NAMALWA (cell line): ENCODE results near the gene THSD4.
"Not testable (repeated sequence)": the region's sequence is repeated elsewhere in the genome, so short reads cannot be mapped to it uniquely, and the experiment has no call there.

ENCODE experiments used
- DNase-seq: peaks from one replicate; pipeline ENCODE4 v3.0.0-alpha.2; 2015; ENCODE audit warnings: low spot score

THSD4 gene

DNA sequence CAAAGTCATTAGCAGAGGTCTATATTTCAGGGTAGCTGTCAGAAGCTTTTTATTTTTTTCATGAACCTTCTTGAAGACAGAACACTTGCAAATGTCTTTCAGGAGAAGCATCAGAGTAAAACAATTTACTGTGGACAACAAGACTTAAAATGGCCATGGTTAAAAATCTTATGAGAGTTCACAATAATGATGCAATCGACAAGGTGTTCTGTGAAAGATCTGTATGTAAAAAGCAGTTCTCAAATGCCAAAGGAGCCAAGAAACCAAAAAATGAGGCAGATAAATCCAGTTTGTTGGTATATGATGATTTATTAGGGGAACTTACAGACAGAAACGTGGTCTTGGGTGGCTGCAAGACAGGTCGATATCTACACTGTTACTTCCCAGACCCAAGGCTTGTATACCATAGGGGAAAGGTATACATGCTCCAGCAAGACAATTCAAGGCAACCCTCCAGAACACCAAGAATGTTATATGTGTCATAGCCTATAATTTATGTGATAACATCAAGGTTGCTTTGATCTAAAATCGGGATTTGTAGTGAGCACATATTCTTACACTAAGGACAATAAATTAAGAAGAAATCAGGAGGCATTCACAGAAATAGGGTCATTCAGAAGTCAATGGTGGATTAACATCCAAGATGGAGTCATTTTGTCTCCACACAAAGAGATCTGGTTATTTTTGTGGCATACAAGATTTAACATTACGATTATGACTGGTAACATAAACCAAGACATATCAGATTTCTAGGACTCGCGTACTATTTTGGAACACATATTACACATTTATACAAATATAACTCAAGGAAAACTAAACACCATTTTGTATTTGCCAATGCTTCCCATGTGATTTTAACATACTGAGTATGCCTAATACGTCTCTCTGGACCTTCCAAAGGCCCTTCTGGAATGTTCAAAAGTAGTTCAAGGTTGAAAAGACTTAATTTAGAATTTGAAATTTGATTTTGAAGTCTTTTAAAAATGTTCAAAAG lies 316.4 kb downstream of the THSD4 start:
- no peak for DNase-seq

DNA sequence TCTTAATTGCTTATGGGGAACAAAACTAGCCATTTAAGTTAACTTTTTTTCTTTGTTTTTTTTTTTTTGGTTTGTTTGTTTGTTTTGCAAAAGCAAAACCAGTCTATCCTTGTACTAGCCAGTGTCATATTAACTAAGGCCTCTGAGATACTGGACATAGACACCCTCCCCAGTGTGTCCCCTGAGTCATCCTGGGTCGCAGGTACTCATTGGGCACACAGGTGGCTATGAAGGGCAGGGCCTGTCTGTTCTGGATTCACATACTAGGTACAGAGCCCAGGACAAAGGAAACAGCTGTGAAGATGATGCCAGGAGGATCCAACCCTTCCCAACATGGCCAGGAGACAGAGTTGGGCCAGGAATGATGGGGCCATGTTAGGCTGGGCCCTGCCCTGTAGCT lies 318.1 kb downstream of the THSD4 start:
- no peak for DNase-seq

DNA sequence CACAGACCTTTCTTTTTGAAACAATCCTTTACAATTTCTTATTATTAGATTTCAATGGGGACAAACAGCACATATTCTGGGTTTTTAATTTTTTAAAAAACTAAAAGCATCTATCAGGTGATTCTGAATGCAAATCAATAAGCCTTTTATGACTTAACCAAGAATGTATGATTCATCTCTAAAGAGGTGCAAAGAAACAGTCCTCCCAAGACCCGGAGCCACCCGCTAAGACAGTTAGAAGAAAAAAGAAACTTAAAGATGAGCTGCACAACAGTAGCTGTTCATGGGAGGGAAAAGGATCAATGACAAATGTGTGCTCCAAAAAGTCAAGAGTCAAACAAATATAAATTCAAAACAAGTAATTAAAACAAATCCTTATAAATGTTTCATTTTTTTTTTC lies 319.5 kb downstream of the THSD4 start:
- no peak for DNase-seq

DNA sequence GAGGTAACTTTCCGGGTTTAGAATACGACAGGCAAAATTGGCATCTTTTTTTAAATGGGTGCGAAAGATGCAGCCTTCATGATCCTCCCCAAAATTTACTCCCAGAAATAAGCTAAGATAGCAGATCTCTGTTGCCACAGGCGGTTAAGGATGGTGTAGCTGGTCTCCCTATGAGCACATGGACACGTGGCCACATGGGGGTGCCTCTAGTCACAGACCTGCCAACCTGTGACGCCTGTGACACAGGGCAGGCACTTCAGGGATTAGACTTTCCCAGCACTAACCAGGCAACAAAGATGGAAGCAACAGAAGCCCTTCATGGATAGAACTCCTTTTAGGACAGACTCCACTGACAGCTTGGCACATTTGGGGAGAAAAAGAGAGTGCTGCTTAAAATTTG lies 320.3 kb downstream of the THSD4 start:
- no peak for DNase-seq

DNA sequence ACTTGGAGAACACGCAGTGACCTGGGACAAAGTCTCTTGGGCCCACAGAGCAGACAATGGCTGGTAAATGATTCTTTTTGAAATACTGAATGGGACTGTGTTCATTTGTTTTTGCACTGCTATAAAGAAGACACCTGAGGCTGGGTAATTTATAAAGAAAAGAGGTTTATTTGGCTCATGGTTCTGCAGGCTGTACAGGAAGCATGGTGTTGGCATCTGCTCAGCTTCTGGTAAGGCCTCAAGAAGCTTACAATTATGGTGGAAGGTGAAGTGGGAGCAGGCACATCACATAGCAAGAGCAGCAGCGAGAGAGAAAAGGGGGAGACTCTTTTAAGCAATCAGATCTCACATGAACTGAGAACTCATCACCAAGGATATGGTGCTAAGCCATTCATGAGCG lies 321.6 kb downstream of the THSD4 start:
- DNase-seq: no peak

DNA sequence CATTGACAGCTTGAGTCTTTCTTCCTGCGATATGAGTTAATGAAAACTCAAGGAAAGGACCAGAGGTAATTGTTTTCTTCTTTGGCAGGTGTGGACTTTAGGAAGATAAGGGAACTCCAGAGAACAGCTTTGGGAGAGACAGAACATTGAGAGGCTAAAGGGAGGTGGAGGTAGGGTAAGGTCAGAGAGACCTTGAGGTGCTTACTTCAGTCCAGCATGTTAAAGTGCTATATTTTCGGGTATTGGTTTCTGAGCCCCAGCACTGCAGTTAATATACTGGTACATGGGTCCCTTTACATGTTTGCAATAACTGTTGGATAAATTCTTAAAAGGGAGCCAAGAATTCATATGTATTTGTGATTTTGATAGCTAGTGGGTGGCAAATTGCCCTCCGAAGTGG lies 322.1 kb downstream of the THSD4 start:
- no peak for DNase-seq

DNA sequence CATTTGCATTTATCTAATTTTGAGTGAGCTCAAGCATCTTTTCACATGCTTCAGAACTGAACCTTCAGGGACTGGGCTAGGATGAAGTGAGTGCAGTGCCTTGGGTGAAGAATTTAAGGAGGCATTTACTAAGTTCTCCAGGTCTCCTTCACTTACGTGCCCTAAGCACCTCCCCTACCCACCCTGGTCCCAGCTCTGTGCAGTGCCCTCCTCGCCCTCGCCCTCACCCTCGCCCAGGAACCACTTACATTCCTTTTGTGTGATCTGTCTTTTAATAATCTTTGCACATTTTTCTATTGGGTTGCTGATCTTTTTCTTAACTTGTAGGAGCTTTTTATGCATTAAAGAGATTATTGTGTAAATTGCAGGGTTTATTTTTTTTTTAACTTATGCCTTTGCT lies 322.6 kb downstream of the THSD4 start:
- no peak for DNase-seq

DNA sequence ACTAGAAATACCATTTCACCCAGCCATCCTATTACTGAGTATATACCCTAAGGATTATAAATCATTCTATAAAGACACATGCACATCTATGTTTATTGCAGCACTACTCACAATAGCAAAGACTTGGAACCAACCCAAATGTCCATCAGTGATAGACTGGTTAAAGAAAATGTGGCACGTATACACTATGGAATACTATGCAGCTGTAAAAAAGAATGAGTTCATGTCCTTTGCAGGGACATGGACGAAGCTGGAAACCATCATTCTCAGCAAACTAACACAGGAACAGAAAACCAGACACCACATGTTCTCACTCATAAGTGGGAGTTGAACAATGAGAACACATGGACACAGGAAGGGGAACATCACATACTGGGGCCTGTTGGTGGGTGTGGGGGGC lies 324.2 kb downstream of the THSD4 start:
- not testable (repeated sequence) for DNase-seq

DNA sequence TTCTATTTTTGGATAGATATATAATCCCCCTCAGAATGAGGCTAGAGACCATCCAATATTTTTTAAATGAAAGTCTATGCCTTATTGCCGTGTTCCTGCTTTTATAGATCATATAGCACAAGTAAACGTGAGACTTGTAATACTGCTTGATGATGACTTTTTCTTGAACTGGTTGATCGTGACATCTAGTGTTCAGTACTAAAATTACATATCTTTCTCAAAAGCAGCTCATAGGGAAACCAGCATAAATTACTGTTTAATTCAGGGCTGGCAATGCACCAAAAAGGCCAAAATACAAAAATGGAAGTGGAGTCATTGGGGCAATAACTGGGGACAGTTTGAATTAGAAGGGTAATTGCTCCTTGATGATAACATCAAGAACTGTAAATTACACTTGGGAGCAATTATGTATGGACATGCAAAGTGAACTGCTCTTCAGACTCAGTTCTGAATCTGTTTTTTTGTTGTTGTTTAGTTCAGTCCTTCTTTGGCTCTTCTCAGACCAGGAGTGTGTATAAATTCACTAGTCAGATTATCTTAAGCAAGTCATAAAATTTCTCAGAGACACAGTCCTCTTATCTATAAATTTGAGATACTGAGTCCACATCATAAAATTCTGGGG lies 325.3 kb downstream of the THSD4 start:
- peak; percentile 68 for DNase-seq

DNA sequence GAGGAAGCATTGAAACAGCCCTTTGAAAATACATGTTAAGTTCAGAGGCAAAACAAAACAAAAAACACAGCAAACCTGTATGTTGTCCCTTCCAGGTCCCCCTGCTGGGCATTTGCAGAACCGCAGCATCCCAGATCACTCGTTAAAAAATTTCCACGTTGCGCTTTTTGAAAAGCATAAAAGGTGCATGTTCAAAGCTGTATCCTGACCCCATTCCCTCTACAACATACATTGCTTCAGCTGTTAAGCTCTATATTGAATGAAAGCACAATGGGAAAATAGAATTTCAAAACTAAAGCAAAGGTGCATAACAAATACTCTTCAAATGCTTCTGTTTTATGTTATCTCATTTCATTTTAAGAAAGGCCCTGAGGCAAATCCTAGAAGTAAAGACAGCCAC lies 328.3 kb downstream of the THSD4 start:
- peak; percentile 62 for DNase-seq

DNA sequence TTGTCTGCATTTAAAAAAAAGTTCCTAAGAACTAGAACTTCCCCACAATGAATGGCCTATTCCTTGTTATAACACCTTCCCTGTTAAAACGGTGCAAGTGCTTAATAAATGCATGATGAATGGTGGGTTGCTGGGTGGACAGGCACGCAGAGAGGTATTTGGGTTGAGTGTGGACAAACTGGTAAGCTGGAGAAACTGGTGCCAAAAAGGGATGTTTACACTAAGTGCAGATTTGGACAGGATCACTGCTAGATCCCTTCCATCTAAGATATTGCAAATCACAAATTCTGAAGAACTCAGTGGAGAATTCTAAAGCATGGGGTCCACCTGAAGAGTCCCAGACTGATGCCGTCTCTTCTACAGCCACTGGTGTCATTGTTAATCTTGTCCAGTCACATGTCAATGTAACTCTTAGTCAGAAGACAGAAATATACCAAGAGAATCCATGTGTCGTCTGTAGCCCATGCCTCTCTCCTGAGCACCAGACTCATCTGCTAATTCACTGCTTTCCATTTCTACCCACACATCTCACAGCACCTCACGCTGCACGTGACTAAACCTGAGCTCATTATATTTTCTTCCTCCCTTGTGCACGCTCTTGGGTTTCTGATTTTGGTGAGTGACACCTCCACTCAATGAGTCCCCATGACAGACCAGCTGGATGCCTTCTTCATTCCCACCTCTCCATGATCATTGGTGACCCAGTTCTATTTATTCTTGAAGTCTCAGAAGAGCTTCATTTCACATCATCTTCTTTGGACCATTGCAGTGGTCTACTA lies 328.9 kb downstream of the THSD4 start:
- no peak for DNase-seq

DNA sequence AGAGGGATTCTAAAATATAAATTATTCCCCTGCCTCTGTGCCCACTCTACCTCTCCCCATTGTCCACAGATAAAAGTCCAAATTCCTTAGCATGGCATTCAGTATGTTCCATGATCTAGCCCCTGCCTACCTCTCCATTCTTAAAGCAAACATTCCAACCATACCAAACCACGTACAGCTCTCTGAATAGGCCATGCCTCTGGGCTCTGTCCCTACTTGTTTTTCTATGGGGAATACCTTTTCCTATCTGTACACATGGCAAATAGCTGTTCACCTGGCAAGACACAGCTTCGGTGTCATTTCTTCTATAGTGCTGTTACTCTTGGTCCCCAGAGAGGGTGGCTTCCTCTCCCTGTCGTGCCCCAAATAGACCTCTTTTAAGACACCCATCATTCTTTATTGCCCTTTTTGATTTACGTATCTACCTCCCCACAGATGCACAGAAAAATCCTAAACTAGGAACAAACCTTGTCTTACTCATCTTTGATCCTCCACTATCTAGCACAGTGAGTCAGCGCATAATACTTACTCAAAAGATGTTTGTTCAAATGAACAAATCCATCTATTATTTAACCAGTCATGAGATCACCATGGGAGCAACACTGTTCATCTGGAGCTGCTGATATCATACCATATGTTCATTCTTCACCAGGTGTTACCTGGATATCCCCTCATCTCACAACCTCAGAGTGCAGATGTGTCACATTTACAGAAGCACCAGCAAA lies 329.8 kb downstream of the THSD4 start:
- no peak for DNase-seq

DNA sequence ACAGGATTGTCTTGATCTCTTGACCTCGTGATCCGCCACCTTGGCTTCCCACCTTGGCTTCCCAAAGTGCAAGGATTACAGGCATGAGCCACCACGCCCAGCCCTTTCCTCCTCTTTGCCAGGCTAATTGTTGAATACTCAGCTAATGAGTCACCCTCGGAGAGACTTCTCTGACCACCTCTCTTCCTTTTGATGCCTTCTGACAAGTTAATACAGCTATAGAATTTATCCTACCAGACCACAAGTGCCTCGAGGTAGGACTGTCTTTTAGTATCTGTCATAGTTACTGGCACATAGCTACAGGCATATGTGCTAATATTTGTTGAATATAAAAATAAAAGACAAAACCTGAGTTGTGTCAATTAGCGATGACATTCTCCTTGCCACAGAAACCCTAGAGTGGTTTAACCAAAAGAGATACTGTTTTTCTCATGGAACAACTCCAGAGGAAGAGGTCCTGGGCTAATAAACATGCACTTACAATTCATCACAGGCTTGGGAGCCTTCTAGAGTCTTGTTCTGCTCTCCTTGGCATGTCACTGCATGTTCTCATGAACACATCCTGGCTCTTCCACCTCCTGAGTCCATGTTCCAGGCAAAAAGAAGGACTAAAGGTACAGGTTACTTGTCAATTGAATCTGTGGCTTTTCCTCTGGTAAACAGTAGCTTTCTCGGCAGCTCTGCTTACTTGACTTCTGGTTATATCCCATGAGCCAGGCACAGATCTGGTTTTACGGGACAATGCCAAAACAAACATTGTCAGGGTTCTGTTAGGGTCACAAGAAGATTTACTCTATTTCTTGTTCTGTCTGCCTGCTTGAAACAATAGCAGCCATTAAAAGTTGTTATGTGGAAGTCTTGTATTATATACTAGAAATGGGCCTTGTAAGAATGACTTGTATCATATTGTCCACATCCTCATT lies 332.3 kb downstream of the THSD4 start:
- no peak for DNase-seq

DNA sequence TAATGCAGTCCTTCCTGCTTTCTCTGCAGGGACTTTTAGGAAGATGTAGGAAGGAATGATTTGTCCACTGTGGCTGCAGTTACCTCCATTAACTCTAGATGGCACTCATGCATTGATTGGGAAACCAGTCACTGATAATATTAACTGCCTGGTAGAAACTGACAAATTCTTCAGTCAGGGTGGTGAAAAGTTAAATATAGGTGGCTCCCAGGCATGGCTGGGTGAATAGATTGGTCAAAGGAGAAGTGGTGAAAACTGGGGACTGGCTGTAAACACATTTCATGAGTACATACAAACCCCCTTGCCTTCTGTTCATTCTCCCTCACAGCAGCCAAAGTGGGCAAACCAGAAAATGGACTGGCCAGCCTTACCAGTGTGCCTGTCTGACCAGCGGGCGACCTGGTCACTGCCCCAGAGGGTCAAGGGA lies 333.4 kb downstream of the THSD4 start:
- peak; percentile 59 for DNase-seq

DNA sequence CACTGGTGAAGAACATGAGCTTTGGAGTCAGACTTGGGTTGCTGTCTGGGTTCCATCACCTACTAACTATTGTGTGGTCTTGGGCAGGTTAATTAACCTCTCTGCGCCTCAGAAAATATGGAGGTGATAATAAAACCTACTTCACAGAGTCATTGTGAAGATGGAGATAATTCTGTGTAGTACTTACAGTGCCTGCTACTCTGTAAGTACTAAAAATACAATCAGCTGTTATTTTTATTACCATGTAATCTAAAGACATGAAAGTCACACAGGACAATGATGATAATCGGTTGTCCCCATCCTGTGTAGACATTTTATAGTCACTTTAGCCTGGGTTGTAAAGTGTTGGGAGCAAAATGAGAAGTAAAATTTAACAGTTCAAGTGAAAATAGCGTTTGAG lies 334.1 kb downstream of the THSD4 start:
- no peak for DNase-seq

DNA sequence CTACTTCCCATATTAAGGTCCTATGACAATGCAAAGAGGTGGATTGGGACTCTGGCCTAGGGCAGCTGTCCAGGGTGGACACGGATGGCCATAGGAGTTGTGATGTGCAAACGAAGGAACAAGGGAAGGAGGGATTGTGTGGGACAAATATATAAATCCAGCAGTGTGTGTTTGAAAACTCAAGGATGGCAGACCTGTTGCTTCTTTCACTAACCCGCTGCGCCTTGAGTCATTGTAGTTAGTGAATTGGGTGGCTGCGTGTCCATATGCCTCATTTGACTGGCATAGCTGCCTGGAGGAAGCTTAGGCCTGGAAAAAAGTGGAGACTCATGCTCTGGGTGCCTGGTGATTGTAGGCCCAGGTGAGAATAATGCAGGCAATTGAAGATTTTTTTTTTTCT lies 334.7 kb downstream of the THSD4 start:
- no peak for DNase-seq

DNA sequence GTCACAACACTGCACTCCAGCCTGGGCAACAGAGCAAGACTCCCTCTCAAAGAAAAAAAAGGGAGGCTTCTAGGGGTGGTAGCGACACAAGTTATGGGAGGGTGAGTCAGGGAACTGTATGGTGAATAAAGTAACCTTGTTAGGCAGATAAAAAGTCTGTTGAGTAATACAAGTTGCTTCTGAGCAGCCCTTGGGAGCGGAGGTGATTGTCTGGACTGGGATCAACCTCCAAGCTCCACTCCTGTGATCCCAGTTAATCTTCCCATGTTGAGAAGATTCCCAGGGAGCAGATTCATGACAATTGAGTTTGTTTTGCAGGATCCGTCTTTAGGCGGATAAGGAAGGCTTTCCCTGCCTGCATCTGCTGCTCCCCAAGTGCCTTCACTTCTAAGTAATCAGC lies 335.9 kb downstream of the THSD4 start:
- no peak for DNase-seq

DNA sequence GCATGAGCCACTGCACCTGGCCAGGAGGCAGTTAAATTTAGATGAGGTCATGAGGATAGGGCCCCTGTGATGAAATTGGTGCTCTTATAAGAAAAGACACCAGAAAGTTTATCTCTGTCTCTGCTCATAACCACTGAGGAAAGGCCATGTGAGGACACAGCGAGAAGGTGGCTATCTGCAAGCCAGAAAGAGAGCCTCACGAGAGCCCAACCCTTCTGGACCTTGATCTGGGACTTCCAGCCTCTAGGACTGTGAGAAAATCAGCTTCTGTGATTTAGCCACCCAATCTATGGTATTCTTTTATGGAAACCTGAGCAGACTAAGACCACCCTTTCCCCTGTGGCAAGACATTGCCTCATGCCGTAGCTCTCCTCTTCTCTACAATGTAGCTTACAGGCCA lies 337.6 kb downstream of the THSD4 start:
- no peak for DNase-seq

DNA sequence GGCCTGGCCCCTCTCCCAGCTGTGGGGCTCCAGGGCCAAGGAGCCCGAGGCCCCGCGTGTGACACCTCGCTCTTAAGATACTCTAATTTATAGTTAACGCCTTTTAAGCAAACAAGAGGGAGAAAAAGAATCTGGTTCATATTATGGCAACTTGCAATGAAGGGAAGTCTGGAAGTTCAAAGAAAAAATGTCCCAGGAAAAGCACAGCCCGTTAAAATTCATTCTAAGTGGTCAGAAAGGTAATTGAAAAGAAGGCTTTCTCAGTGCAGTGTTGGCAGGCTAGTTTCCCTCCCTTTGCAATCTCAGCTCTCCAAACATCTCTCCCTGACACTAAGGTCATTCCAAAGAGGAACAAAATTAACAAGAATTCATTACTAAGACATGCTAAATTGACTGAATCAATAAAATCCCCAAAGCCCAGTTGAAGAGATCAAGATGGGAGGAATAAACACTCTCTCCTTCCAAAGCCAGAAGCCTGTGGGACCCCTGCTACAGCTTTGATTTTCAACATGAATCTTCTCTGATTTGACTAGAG lies 339.3 kb downstream of the THSD4 start:
- no peak for DNase-seq

DNA sequence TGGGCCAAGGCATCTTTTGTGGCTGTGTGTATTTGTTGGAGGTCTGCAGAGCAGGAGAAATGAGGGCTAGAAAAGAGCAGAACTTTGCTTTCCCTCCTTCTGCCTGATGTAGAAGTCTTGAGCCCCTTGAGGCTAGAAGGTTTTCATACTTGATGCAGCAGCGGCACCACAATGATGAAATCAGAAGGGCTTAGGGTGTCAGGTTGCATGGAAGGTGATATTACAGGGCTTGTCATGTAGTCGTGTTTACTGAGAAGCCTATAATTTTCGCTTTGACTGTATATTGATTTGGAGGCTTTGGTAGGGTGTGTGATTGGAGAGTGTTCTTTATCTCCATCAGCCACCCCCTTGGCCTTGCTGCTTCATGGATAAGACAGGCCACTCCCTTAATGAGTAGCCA lies 339.8 kb downstream of the THSD4 start:
- no peak for DNase-seq

DNA sequence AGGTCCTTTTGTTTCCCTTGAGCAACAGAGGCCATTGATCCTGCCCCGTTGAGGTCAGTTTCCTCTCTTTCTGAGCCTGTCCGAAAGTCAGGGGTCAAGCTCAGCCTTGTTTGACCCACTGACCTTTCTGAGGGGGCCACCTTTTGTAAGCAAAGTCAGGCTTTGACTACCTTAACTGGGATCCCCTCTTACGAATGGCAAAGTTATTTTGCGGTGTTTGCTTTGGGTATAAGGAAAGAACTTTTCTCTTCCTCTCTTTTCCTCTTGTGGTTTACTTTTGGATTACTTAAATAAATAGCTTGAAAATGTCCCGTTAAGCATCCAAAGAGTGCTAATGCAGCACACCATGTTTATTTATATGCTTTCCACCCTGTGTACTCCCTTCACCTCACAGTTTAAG lies 340.6 kb downstream of the THSD4 start:
- DNase-seq: no peak
